Esophagus muscularis mucosa (tissue), 4 donors: ENCODE data around the gene ATP10A.

Experiments used
- EP300 ChIP-seq: sonication (generic); formaldehyde crosslinking; IDR thresholded peaks from one replicate; pipeline ENCODE4 v1.6.1; 2017; ENCODE audit warnings: antibody characterized with exemption
- POLR2A ChIP-seq: fragments of 450-650 bp; IDR thresholded peaks from one replicate; pipeline ENCODE4 v1.6.1; 2017; ENCODE audit warnings: antibody characterized with exemption, moderate library complexity, mild to moderate bottlenecking, low read depth
- TF ChIP-seq, protein P1 (sequence below), 3 experiments: fragments of 200-600 bp in 2 of 3; fragments of 450-650 bp in 1 of 3; sonication (generic) in 2 of 3; IDR thresholded peaks; one replicate each; pipeline ENCODE4 v1.5.1; 2017 to 2019; ENCODE audit warnings: antibody characterized with exemption in 3 of 3, mild to moderate bottlenecking in 2 of 3, moderate library complexity in 1 of 3

DNA sequence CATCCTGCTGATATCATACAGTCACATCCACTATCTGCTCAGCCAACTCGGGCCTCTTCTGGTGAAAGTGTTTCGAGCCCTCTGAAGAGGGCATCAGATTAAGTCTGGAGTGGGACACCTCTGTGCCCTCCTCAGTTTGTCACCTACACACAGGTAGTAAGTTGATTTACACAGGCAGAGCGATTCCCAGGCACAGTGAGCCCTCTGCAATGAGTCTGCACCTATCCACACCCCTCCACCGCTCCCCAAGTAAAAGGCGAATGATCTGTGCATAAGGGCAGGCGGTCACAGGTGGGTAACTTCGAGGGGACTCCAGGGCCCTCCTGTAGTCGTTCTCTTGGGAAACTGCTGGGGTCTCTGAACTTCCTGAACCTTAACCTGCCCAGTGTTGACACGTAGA, 152.0 kb downstream of the ATP10A start:
- TF ChIP-seq, protein P1, sequence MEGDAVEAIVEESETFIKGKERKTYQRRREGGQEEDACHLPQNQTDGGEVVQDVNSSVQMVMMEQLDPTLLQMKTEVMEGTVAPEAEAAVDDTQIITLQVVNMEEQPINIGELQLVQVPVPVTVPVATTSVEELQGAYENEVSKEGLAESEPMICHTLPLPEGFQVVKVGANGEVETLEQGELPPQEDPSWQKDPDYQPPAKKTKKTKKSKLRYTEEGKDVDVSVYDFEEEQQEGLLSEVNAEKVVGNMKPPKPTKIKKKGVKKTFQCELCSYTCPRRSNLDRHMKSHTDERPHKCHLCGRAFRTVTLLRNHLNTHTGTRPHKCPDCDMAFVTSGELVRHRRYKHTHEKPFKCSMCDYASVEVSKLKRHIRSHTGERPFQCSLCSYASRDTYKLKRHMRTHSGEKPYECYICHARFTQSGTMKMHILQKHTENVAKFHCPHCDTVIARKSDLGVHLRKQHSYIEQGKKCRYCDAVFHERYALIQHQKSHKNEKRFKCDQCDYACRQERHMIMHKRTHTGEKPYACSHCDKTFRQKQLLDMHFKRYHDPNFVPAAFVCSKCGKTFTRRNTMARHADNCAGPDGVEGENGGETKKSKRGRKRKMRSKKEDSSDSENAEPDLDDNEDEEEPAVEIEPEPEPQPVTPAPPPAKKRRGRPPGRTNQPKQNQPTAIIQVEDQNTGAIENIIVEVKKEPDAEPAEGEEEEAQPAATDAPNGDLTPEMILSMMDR (IDR thresholded peaks at IDR 0.05), result no peak
- TF ChIP-seq EP300 (no peak), POLR2A (no peak)
